Esophagus muscularis mucosa (tissue), 4 donors: ENCODE results near the gene CMPK1. TPM values are rescaled to one million over a fixed set of nuclear protein-coding genes. Genes with fewer than 3 reads are reported as not detected.
A peak's percentile ranks its signal among the peaks of the same experiment; 100 is the strongest.
"Not testable (repeated sequence)": the region's sequence is repeated elsewhere in the genome, so short reads cannot be mapped to it uniquely, and the experiment has no call there.

Experiments
- DNase-seq: peaks from one replicate; pipeline ENCODE4 v3.0.0-alpha.2; 2017; ENCODE audit errors: extremely low spot score
- H3K27ac ChIP-seq, 4 donors: fragments of 200-600 bp; sonication (generic); replicated peaks in 1 of 4; 1 replicate in 3 of 4; 2 replicates in 1 of 4; pipeline ENCODE4 v1.5.1; 2016 to 2019; ENCODE audit warnings: mild to moderate bottlenecking in 1 of 4
- H3K27me3 ChIP-seq, 4 donors: fragments of 200-600 bp; sonication (generic); one replicate each; pipeline versions ENCODE4 v1.5.1 to v1.6.0; 2016 to 2019
- H3K36me3 ChIP-seq, 4 donors: fragments of 200-600 bp; sonication (generic); one replicate each; pipeline ENCODE4 v1.5.1; 2016 to 2019
- H3K4me1 ChIP-seq, 4 donors: fragments of 200-600 bp; sonication (generic); one replicate each; pipeline ENCODE4 v1.5.1; 2016 to 2019
- H3K4me3 ChIP-seq, 4 donors: fragments of 200-600 bp; sonication (generic); 1 replicate in 2 of 4; 2 replicates in 2 of 4; pipeline ENCODE4 v1.5.1; 2016 to 2019; ENCODE audit warnings: mild to moderate bottlenecking in 4 of 4, moderate library complexity in 1 of 4
- H3K9me3 ChIP-seq, 4 donors: fragments of 200-600 bp; sonication (generic); 1 replicate in 3 of 4; 2 replicates in 1 of 4; pipeline ENCODE4 v1.5.1; 2016 to 2019
- CTCF ChIP-seq, 3 experiments: fragments of 200-600 bp in 2 of 3; fragments of 450-650 bp in 1 of 3; sonication (generic) in 2 of 3; IDR thresholded peaks; one replicate each; pipeline ENCODE4 v1.5.1; 2017 to 2019; ENCODE audit warnings: antibody characterized with exemption in 3 of 3, mild to moderate bottlenecking in 2 of 3, moderate library complexity in 1 of 3
- EP300 ChIP-seq: sonication (generic); formaldehyde crosslinking; IDR thresholded peaks from one replicate; pipeline ENCODE4 v1.6.1; 2017; ENCODE audit warnings: antibody characterized with exemption
- POLR2A ChIP-seq: fragments of 450-650 bp; IDR thresholded peaks from one replicate; pipeline ENCODE4 v1.6.1; 2017; ENCODE audit warnings: antibody characterized with exemption, moderate library complexity, mild to moderate bottlenecking, low read depth
- POLR2AphosphoS5 ChIP-seq, 2 donors: sonication (generic); formaldehyde crosslinking; IDR thresholded peaks; one replicate each; pipeline ENCODE4 v1.6.1; 2017; ENCODE audit warnings: antibody characterized with exemption in 2 of 2
- WGBS: methylation state at CpG from one replicate; pipeline ENCODE4 v1.1.5; 2018; 5-methylcytosine and 5-hydroxymethylcytosine counted together
- intact Hi-C: fragments of 100-400 bp; cut with DNase I; formaldehyde crosslinking; loops from one replicate; pipeline ENCODE4 v1.15.1; 2023
- total RNA-seq, 4 donors: library from RNA; depleted of rRNA; stranded (reverse); fragments of >200 nt; gene quantifications; one replicate each; pipeline versions ENCODE4 v1.1.0 to v1.2.1, GENCODE V29; 2016

The CMPK1 gene
- total RNA-seq, 4 donors from 2014 or later = 94.6 to 167 (median 121) TPM

GRCh38 chr1:47334765-47335435 is 1.3 kb downstream of the CMPK1 start:
- no peak for DNase-seq
- TF ChIP-seq POLR2AphosphoS5 (IDR thresholded peaks at IDR 0.05) (no peak), CTCF (IDR thresholded peaks at IDR 0.05) (no peak), POLR2A (no peak), EP300 (no peak)
- H3K27me3 ChIP-seq = no peaks in the 10 kb centered on the region
- 42% methylated on average over 8 of the region's 9 CpGs for WGBS
- H3K36me3 ChIP-seq = no peaks in the 10 kb centered on the region
- H3K9me3 ChIP-seq = no peaks in the 10 kb centered on the region
- peaks cover 24 to 63% (median 55%) of the 10 kb centered on the region in 4 donors for H3K4me1 ChIP-seq
- peak overlapping the region; percentile 99 for H3K27ac ChIP-seq
- H3K4me3 ChIP-seq = peak overlapping the region; percentile 92 to 98 (median 96)
- intact Hi-C loops = no loop called here

- H3K27ac ChIP-seq = no peak overlapping the region
- 98% methylated on average over 6 of the region's 6 CpGs for WGBS
Measured at GRCh38 chr1:47337350-47337749, 3.8 kb downstream of the CMPK1 start.

GRCh38 chr1:47338249-47339077 is 4.9 kb downstream of the CMPK1 start:
- intact Hi-C loops = no loop called here
- no peak for TF ChIP-seq CTCF (IDR thresholded peaks at IDR 0.05)
- no peak for TF ChIP-seq EP300
- TF ChIP-seq POLR2AphosphoS5 (IDR thresholded peaks at IDR 0.05) = no peak
- TF ChIP-seq POLR2A = no peak

More at GRCh38 chr1:47337350-47337749, 3.8 kb downstream of the CMPK1 start:
- no peak overlapping the region for H3K4me3 ChIP-seq
- intact Hi-C loops = no loop called here
- H3K36me3 ChIP-seq = no peaks in the 10 kb centered on the region
- TF ChIP-seq CTCF (IDR thresholded peaks at IDR 0.05) = no peak
- no peak for TF ChIP-seq POLR2A
- no peak for TF ChIP-seq EP300
- no peak for TF ChIP-seq POLR2AphosphoS5 (IDR thresholded peaks at IDR 0.05)
- H3K4me1 ChIP-seq = peaks cover 20 to 67% (median 57%) of the 10 kb centered on the region in 4 donors
- H3K27me3 ChIP-seq = no peaks in the 10 kb centered on the region
- H3K9me3 ChIP-seq = no peaks in the 10 kb centered on the region
- no peak for DNase-seq

GRCh38 chr1:47340227-47340626 is 6.6 kb downstream of the CMPK1 start:
- H3K4me3 ChIP-seq = no peak overlapping the region
- no peak overlapping the region for H3K27ac ChIP-seq
- peaks cover 6 to 52% (median 41%) of the 10 kb centered on the region in 4 donors for H3K4me1 ChIP-seq
- peaks cover 0 to 9% (median 7%) of the 10 kb centered on the region in 4 donors for H3K36me3 ChIP-seq
- TF ChIP-seq POLR2AphosphoS5 (IDR thresholded peaks at IDR 0.05) = no peak
- no peak for TF ChIP-seq CTCF (IDR thresholded peaks at IDR 0.05)
- no peak for TF ChIP-seq POLR2A
- TF ChIP-seq EP300 = no peak
- WGBS = 87% methylated on average over 4 of the region's 4 CpGs
- intact Hi-C loops = no loop called here
- no peaks in the 10 kb centered on the region for H3K27me3 ChIP-seq
- DNase-seq = no peak
- H3K9me3 ChIP-seq = no peaks in the 10 kb centered on the region

More at GRCh38 chr1:47338249-47339077, 4.9 kb downstream of the CMPK1 start:
- DNase-seq = no peak
- Histone ChIP-seq H3K27ac (peak overlapping the region in 3 of 4 donors; percentile 33 to 63 (median 34)), H3K4me3 (no peak overlapping the region), H3K27me3 (no peaks in the 10 kb centered on the region), H3K9me3 (no peaks in the 10 kb centered on the region), H3K36me3 (peaks cover 0 to 6% (median 5%) of the 10 kb centered on the region in 4 donors), H3K4me1 (peaks cover 10 to 58% (median 48%) of the 10 kb centered on the region in 4 donors)

- H3K4me1 ChIP-seq, H3K4me3 ChIP-seq, DNase-seq, intact Hi-C loops, H3K27me3 ChIP-seq, H3K27ac ChIP-seq, H3K9me3 ChIP-seq: not testable (repeated sequence)
- H3K36me3 ChIP-seq = peaks cover 0 to 14% (median 10%) of the 10 kb centered on the region in 4 donors
- WGBS = 98% methylated on average over 5 of the region's 5 CpGs
Measured at GRCh38 chr1:47346979-47347378, 13.4 kb downstream of the CMPK1 start.
